Fibroblast of villous mesenchyme (primary cell): ENCODE measurements around the gene ZC3H10. TPM values are rescaled to one million over a fixed set of nuclear protein-coding genes. Genes with fewer than 3 reads are reported as not detected.

Source experiments
- DNase-seq: peaks from one replicate; pipeline ENCODE4 v3.0.0-alpha.2; 2010; ENCODE audit warnings: low read depth
- H3K4me3 ChIP-seq: 2 replicates; pipeline ENCODE4 v1.5.1; 2011; ENCODE audit warnings: low read depth, mild to moderate bottlenecking, low read length
- CTCF ChIP-seq: IDR thresholded peaks from 2 replicates; pipeline ENCODE4 v1.5.1; 2012; ENCODE audit warnings: low read depth, mild to moderate bottlenecking, low read length; ENCODE audit not compliant: insufficient read depth
- total RNA-seq: library from RNA; depleted of rRNA; stranded (reverse); fragments of >200 nt; gene quantifications from 2 replicates; pipeline ENCODE4 v1.2.3, GENCODE V29; 2012

Gene ZC3H10
- total RNA-seq, 1 donor: 4.3 TPM

- DNase-seq: no peak
- no peak overlapping the region for H3K4me3 ChIP-seq
- no peak for TF ChIP-seq CTCF
Measured at GRCh38 chr12:56134897-56135296, 16.8 kb downstream of the ZC3H10 start.

GRCh38 chr12:56137853-56138571 lies 19.9 kb downstream of the ZC3H10 start:
- no peak overlapping the region for H3K4me3 ChIP-seq
- TF ChIP-seq CTCF: no peak
- no peak for DNase-seq

GRCh38 chr12:56141946-56142784 lies 24.1 kb downstream of the ZC3H10 start:
- DNase-seq: no peak
- H3K4me3 ChIP-seq: no peak overlapping the region
- TF ChIP-seq CTCF: no peak

- TF ChIP-seq CTCF: no peak
- H3K4me3 ChIP-seq: no peak overlapping the region
- no peak for DNase-seq
Measured at GRCh38 chr12:56143217-56143616, 25.2 kb downstream of the ZC3H10 start.

GRCh38 chr12:56143870-56144269 lies 25.8 kb downstream of the ZC3H10 start:
- no peak overlapping the region for H3K4me3 ChIP-seq
- DNase-seq: no peak
- TF ChIP-seq CTCF: no peak

GRCh38 chr12:56145217-56145616 lies 27.2 kb downstream of the ZC3H10 start:
- no peak overlapping the region for H3K4me3 ChIP-seq
- no peak for DNase-seq
- TF ChIP-seq CTCF: no peak
